ENCODE results near the gene CCDC152. TPM values are rescaled to one million over a fixed set of nuclear protein-coding genes. Genes with fewer than 3 reads are reported as not detected.

The CCDC152 gene
- total RNA-seq, 1 donor = 0.36 TPM

GRCh38 chr5:42826757-42827515 is 70.3 kb downstream of the CCDC152 start:
- Histone ChIP-seq H2AFZ (ENCODE audit: low read length) (no peak overlapping the region), H4K20me1 (ENCODE audit: insufficient read depth, low read length) (no peaks in the 10 kb centered on the region), H3K79me2 (ENCODE audit: insufficient read depth, low read length) (no peaks in the 10 kb centered on the region), H3K27ac (ENCODE audit: low read depth, low read length) (no peak overlapping the region), H3K9me3 (ENCODE audit: low read depth, low read length) (no peaks in the 10 kb centered on the region), H3K4me3 (ENCODE audit: insufficient read depth, low read length) (no peak overlapping the region), H3K4me2 (ENCODE audit: insufficient read depth, low read length) (no peak overlapping the region), H3K27me3 (ENCODE audit: insufficient read depth, low read length) (no peaks in the 10 kb centered on the region), H3K36me3 (ENCODE audit: insufficient read depth, low read length) (no peaks in the 10 kb centered on the region), H3K4me1 (ENCODE audit: insufficient read depth, low read length) (no peaks in the 10 kb centered on the region)
- no peak for TF ChIP-seq CTCF (IDR thresholded peaks at IDR 0.05; ENCODE audit: extremely low read depth, low read depth, low read length)
- no peak for DNase-seq (ENCODE audit: insufficient read length, low spot score, missing footprints)

- Histone ChIP-seq H3K79me2 (ENCODE audit: insufficient read depth, low read length) (no peaks in the 10 kb centered on the region), H3K4me2 (ENCODE audit: insufficient read depth, low read length) (no peak overlapping the region), H3K27ac (ENCODE audit: low read depth, low read length) (no peak overlapping the region), H3K4me3 (ENCODE audit: insufficient read depth, low read length) (no peak overlapping the region), H3K9me3 (ENCODE audit: low read depth, low read length) (no peaks in the 10 kb centered on the region), H4K20me1 (ENCODE audit: insufficient read depth, low read length) (no peaks in the 10 kb centered on the region), H2AFZ (ENCODE audit: low read length) (peak overlapping the region; percentile 11), H3K4me1 (ENCODE audit: insufficient read depth, low read length) (no peaks in the 10 kb centered on the region), H3K27me3 (ENCODE audit: insufficient read depth, low read length) (no peaks in the 10 kb centered on the region), H3K36me3 (ENCODE audit: insufficient read depth, low read length) (no peaks in the 10 kb centered on the region)
- DNase-seq (ENCODE audit: insufficient read length, low spot score, missing footprints) = no peak
- TF ChIP-seq CTCF (IDR thresholded peaks at IDR 0.05; ENCODE audit: extremely low read depth, low read depth, low read length) = no peak
Observed at GRCh38 chr5:42828671-42829070, 72.1 kb downstream of the CCDC152 start.

GRCh38 chr5:42830924-42831323 is 74.3 kb downstream of the CCDC152 start:
- Histone ChIP-seq H3K9me3 (ENCODE audit: low read depth, low read length) (no peaks in the 10 kb centered on the region), H3K4me2 (ENCODE audit: insufficient read depth, low read length) (no peak overlapping the region), H3K27ac (ENCODE audit: low read depth, low read length) (no peak overlapping the region), H3K4me1 (ENCODE audit: insufficient read depth, low read length) (no peaks in the 10 kb centered on the region), H3K36me3 (ENCODE audit: insufficient read depth, low read length) (no peaks in the 10 kb centered on the region), H3K79me2 (ENCODE audit: insufficient read depth, low read length) (no peaks in the 10 kb centered on the region), H2AFZ (ENCODE audit: low read length) (no peak overlapping the region), H3K4me3 (ENCODE audit: insufficient read depth, low read length) (no peak overlapping the region), H3K27me3 (ENCODE audit: insufficient read depth, low read length) (no peaks in the 10 kb centered on the region), H4K20me1 (ENCODE audit: insufficient read depth, low read length) (no peaks in the 10 kb centered on the region)
- no peak for TF ChIP-seq CTCF (IDR thresholded peaks at IDR 0.05; ENCODE audit: extremely low read depth, low read depth, low read length)
- no peak for DNase-seq (ENCODE audit: insufficient read length, low spot score, missing footprints)

- no peaks in the 10 kb centered on the region for H3K4me1 ChIP-seq (ENCODE audit: insufficient read depth, low read length)
- no peak overlapping the region for H3K27ac ChIP-seq (ENCODE audit: low read depth, low read length)
Observed at GRCh38 chr5:42832060-42832459, 75.4 kb downstream of the CCDC152 start.

More at GRCh38 chr5:42832060-42832459, 75.4 kb downstream of the CCDC152 start:
- no peak for TF ChIP-seq CTCF (IDR thresholded peaks at IDR 0.05; ENCODE audit: extremely low read depth, low read depth, low read length)
- no peaks in the 10 kb centered on the region for H3K9me3 ChIP-seq (ENCODE audit: low read depth, low read length)
- H3K4me2 ChIP-seq (ENCODE audit: insufficient read depth, low read length) = no peak overlapping the region
- no peak overlapping the region for H3K4me3 ChIP-seq (ENCODE audit: insufficient read depth, low read length)
- no peaks in the 10 kb centered on the region for H4K20me1 ChIP-seq (ENCODE audit: insufficient read depth, low read length)
- no peaks in the 10 kb centered on the region for H3K27me3 ChIP-seq (ENCODE audit: insufficient read depth, low read length)
- no peak overlapping the region for H2AFZ ChIP-seq (ENCODE audit: low read length)
- DNase-seq (ENCODE audit: insufficient read length, low spot score, missing footprints) = no peak
- H3K36me3 ChIP-seq (ENCODE audit: insufficient read depth, low read length) = no peaks in the 10 kb centered on the region
- H3K79me2 ChIP-seq (ENCODE audit: insufficient read depth, low read length) = no peaks in the 10 kb centered on the region
